GM21723 (cell line): ENCODE measurements around the gene HMX1.

Source experiments
- ATAC-seq: cut with Tn5 transposase; IDR thresholded peaks from one replicate; pipeline ENCODE4 v1.9.1; 2021; ENCODE audit warnings: mild to moderate bottlenecking, moderate library complexity; ENCODE audit not compliant: unreplicated experiment

HMX1 gene

GRCh38 chr4:8821151-8821950 lies 50.3 kb downstream of the HMX1 start:
- no peak for ATAC-seq

- no peak for ATAC-seq
Observed at GRCh38 chr4:8820178-8821102, 51.2 kb downstream of the HMX1 start.

- ATAC-seq, result no peak
Observed at GRCh38 chr4:8819473-8820177, 52.0 kb downstream of the HMX1 start.

- ATAC-seq, result no peak
Observed at GRCh38 chr4:8819019-8819418, 52.6 kb downstream of the HMX1 start.

DNA sequence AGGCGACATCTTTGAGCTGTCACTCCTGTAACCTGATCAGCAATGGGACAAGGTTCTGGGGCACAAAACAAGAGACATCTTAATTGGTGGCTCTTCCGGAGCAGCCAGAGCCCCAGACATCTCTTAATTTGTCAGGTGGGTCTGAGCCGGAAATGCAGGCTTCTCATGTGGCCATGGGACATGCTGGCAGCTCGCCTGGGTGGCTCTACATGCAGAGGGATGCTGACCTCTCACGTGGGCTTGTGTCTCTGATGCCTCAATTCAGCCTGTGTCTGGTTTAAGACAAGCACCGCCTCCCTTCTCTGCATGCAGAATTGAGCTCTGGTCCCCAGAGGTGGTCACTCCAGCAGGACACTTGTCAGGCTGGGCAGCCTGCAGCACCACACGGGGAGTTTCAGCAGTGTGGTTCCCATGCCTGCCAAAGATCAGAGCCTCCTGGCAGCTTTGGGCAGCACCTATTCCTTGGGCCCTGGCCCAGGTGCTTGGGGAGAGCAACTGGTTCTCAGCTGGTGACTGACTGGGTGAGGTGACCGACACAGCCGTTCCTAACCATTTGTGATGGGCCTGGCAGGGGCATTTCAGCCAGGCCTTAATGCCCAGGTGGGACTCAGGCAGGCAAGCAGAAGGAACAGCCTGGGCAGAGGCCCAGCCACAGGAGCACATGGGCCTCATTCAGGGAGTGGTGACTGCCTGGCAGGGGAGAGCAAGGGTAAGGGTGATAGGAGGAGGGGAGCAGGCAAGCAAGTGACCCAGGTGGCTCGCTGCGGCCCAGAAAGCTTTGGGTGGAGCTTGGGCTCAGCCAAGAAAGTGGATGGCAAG lies 53.4 kb downstream of the HMX1 start:
- ATAC-seq, result no peak

DNA sequence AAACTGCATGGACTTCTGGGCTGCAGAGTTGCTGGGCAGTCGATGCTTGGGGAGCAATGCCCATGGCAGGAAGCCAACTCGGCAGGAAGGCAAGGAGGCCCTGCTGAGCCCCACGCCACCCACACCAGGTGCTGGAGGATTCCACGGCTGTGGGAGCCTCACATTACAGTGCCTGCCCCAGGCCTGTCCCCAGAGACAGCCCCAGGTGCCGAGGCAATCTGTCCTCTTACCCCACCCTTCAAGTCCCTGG lies 53.9 kb downstream of the HMX1 start:
- no peak for ATAC-seq

GRCh38 chr4:8817096-8817812 lies 54.4 kb downstream of the HMX1 start:
- no peak for ATAC-seq
